Mesenchymal stem cell (in vitro differentiated cells and primary cell): Measurements from ENCODE around the gene SCD5.
A peak's percentile ranks its signal among the peaks of the same experiment; 100 is the strongest.

Experiments
- DNase-seq: peaks from one replicate; pipeline ENCODE4 v3.0.0-alpha.2; 2013
- H2AFZ ChIP-seq: one replicate; pipeline ENCODE4 v1.6.1; 2013; ENCODE audit warnings: low read depth, mild to moderate bottlenecking, control low read depth, inconsistent platforms, low read length, moderate library complexity
- H2AK5ac ChIP-seq: 2 replicates; pipeline ENCODE4 v1.6.1; 2013; ENCODE audit warnings: low read length, moderate library complexity, mild to moderate bottlenecking, inconsistent platforms; ENCODE audit not compliant: severe bottlenecking
- H2BK120ac ChIP-seq: one replicate; pipeline ENCODE4 v1.6.1; 2013; ENCODE audit warnings: low read depth, mild to moderate bottlenecking, inconsistent platforms, low read length, moderate library complexity
- H2BK12ac ChIP-seq, 2 experiments: one replicate each; pipeline ENCODE4 v1.6.1; 2013; ENCODE audit warnings: inconsistent platforms in 2 of 2, low read length in 2 of 2, mild to moderate bottlenecking in 2 of 2, moderate library complexity in 2 of 2, control low read depth in 1 of 2
- H2BK15ac ChIP-seq: one replicate; pipeline ENCODE4 v1.6.1; 2013; ENCODE audit warnings: mild to moderate bottlenecking, low read depth, inconsistent platforms; ENCODE audit not compliant: poor library complexity, severe bottlenecking
- H2BK5ac ChIP-seq: 2 replicates; pipeline ENCODE4 v1.6.1; 2013; ENCODE audit warnings: low read depth, mild to moderate bottlenecking, low read length, control low read depth, inconsistent platforms; ENCODE audit not compliant: poor library complexity, severe bottlenecking
- H3K14ac ChIP-seq, 2 experiments: one replicate each; pipeline ENCODE4 v1.6.1; 2013; ENCODE audit warnings: inconsistent platforms in 2 of 2, low read length in 2 of 2, control low read depth in 1 of 2, mild to moderate bottlenecking in 1 of 2, moderate library complexity in 1 of 2
- H3K18ac ChIP-seq, 2 experiments: one replicate each; pipeline ENCODE4 v1.6.1; 2013; ENCODE audit warnings: inconsistent platforms in 2 of 2, low read length in 2 of 2, control low read depth in 1 of 2, low read depth in 1 of 2, mild to moderate bottlenecking in 1 of 2
- H3K23ac ChIP-seq, 2 experiments: one replicate each; pipeline ENCODE4 v1.6.1; 2013; ENCODE audit warnings: inconsistent platforms in 2 of 2, low read length in 2 of 2, mild to moderate bottlenecking in 2 of 2, moderate library complexity in 2 of 2, control low read depth in 1 of 2
- H3K27ac ChIP-seq: 2 replicates; pipeline ENCODE4 v1.5.1; 2013; ENCODE audit warnings: mild to moderate bottlenecking, moderate library complexity, low read length, control low read depth, inconsistent platforms; ENCODE audit not compliant: poor library complexity, severe bottlenecking
- H3K27me3 ChIP-seq, 2 experiments: 2 replicates each; pipeline versions ENCODE4 v1.6.1 to v1.7.0; 2013; ENCODE audit warnings: low read length in 2 of 2, mild to moderate bottlenecking in 2 of 2, moderate library complexity in 2 of 2, control low read depth in 1 of 2, inconsistent platforms in 1 of 2; ENCODE audit not compliant: control insufficient read depth in 1 of 2, insufficient read depth in 1 of 2
- H3K36me3 ChIP-seq, 2 experiments: 2 replicates each; pipeline versions ENCODE4 v1.6.1 to v1.7.0; 2013; ENCODE audit warnings: low read length in 2 of 2, control low read depth in 1 of 2, inconsistent platforms in 1 of 2, low read depth in 1 of 2, mild to moderate bottlenecking in 1 of 2; ENCODE audit not compliant: insufficient read depth in 2 of 2, control insufficient read depth in 1 of 2
- H3K4ac ChIP-seq, 2 experiments: one replicate each; pipeline ENCODE4 v1.6.1; 2013; ENCODE audit warnings: inconsistent platforms in 2 of 2, low read length in 2 of 2, mild to moderate bottlenecking in 2 of 2, moderate library complexity in 2 of 2, control low read depth in 1 of 2, low read depth in 1 of 2
- H3K4me1 ChIP-seq: 2 replicates; pipeline ENCODE4 v1.6.1; 2013; ENCODE audit warnings: low read depth, low read length, control low read depth; ENCODE audit not compliant: control insufficient read depth, insufficient read depth
- H3K4me2 ChIP-seq: 2 replicates; pipeline ENCODE4 v1.6.1; 2013; ENCODE audit warnings: low read length, mild to moderate bottlenecking, inconsistent platforms; ENCODE audit not compliant: poor library complexity, severe bottlenecking
- H3K4me3 ChIP-seq, 2 experiments: 2 replicates each; pipeline versions ENCODE4 v1.5.1 to v1.7.0; 2013; ENCODE audit warnings: low read length in 2 of 2, mild to moderate bottlenecking in 2 of 2, control low read depth in 1 of 2, low read depth in 1 of 2; ENCODE audit not compliant: insufficient read depth in 1 of 2
- H3K79me1 ChIP-seq: replicated peaks from 2 replicates; pipeline ENCODE4 v1.6.1; 2013; ENCODE audit warnings: mild to moderate bottlenecking, control low read depth, low read length, inconsistent platforms; ENCODE audit not compliant: poor library complexity, severe bottlenecking
- H3K9ac ChIP-seq: 2 replicates; pipeline ENCODE4 v1.7.0; 2013; ENCODE audit warnings: mild to moderate bottlenecking, low read length, moderate library complexity
- H3K9me3 ChIP-seq: 2 replicates; pipeline ENCODE4 v1.7.0; 2013; ENCODE audit warnings: mild to moderate bottlenecking, low read length; ENCODE audit not compliant: control insufficient read depth
- H4K8ac ChIP-seq: one replicate; pipeline ENCODE4 v1.6.1; 2013; ENCODE audit warnings: inconsistent platforms, mild to moderate bottlenecking, low read length, moderate library complexity
- H4K91ac ChIP-seq: one replicate; pipeline ENCODE4 v1.6.1; 2013; ENCODE audit warnings: mild to moderate bottlenecking, low read length, inconsistent platforms
- WGBS: methylation state at CpG from one replicate; pipeline ENCODE4 v1.1.7; 2013; ENCODE audit warnings: mixed read lengths; 5-methylcytosine and 5-hydroxymethylcytosine counted together

Gene SCD5

DNA sequence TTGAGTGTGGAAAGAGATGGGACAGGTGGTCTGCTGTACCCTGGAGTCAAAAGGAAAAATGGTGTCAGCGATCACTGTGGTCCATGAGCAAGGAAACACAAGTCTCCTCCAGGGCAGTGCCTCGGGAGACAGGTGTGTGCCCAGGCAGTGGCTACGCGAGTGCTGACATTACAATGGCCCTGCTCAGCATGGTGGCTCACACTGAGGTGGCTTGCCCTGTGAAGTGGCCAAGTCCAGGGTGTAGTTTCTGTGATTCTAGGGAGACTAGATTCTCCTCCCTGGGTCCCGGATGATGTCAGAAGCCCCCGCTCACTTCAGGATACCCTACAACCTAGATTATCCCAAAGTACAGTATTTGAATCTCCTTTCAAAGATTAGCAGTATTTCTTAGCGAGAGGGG is 192.0 kb downstream of the SCD5 start:
- H2BK5ac ChIP-seq = no peak overlapping the region
- H3K9ac ChIP-seq = no peak overlapping the region
- H3K4me1 ChIP-seq = no peaks in the 10 kb centered on the region
- DNase-seq = no peak
- no peak overlapping the region for H2BK15ac ChIP-seq
- no peak overlapping the region for H3K4ac ChIP-seq
- no peaks in the 10 kb centered on the region for H3K27me3 ChIP-seq
- H3K36me3 ChIP-seq = no peaks in the 10 kb centered on the region
- H3K18ac ChIP-seq = peak overlapping the region in 1 of 2 experiments; percentile 29
- no peaks in the 10 kb centered on the region for H3K9me3 ChIP-seq
- H2AK5ac ChIP-seq = no peak overlapping the region
- no peak overlapping the region for H3K4me2 ChIP-seq
- no peak overlapping the region for H3K27ac ChIP-seq
- H3K23ac ChIP-seq = no peak overlapping the region
- no peak overlapping the region for H3K4me3 ChIP-seq
- H3K14ac ChIP-seq = no peak overlapping the region
- no peaks in the 10 kb centered on the region for H3K79me1 ChIP-seq
- no peak overlapping the region for H2BK12ac ChIP-seq
- no peak overlapping the region for H2BK120ac ChIP-seq
- H4K8ac ChIP-seq = no peak overlapping the region
- no peak overlapping the region for H4K91ac ChIP-seq
- 92% methylated on average over 5 of the region's 7 CpGs for WGBS
- no peak overlapping the region for H2AFZ ChIP-seq

DNA sequence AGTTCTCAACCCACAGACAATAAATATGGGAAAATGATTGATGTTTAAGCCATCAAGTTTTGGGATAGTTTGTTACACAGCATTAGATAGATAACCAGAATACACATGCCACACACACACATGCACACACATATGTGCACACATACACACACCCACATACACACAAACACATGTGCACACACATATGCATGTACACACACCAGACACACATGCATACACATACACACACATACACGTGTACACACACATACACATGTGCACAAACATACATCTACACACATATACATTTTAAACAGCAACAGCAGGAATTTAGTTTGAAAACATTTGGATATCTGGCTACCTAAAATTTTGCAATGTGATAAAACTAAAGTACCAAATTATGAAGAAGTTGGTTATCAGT is 194.1 kb downstream of the SCD5 start:
- Histone ChIP-seq H2BK12ac (no peak overlapping the region), H2BK120ac (no peak overlapping the region), H3K4me2 (no peak overlapping the region), H3K23ac (no peak overlapping the region), H3K4me1 (no peaks in the 10 kb centered on the region), H2AK5ac (no peak overlapping the region), H3K4ac (no peak overlapping the region), H3K14ac (no peak overlapping the region), H3K9me3 (no peaks in the 10 kb centered on the region), H3K79me1 (no peaks in the 10 kb centered on the region), H2AFZ (no peak overlapping the region), H3K4me3 (no peak overlapping the region), H3K27ac (no peak overlapping the region), H2BK5ac (no peak overlapping the region), H4K91ac (no peak overlapping the region), H3K9ac (no peak overlapping the region), H3K27me3 (no peaks in the 10 kb centered on the region), H3K36me3 (no peaks in the 10 kb centered on the region), H2BK15ac (no peak overlapping the region), H4K8ac (no peak overlapping the region), H3K18ac (no peak overlapping the region)
- 57% methylated on average over 1 of the region's 1 CpG for WGBS
- no peak for DNase-seq

DNA sequence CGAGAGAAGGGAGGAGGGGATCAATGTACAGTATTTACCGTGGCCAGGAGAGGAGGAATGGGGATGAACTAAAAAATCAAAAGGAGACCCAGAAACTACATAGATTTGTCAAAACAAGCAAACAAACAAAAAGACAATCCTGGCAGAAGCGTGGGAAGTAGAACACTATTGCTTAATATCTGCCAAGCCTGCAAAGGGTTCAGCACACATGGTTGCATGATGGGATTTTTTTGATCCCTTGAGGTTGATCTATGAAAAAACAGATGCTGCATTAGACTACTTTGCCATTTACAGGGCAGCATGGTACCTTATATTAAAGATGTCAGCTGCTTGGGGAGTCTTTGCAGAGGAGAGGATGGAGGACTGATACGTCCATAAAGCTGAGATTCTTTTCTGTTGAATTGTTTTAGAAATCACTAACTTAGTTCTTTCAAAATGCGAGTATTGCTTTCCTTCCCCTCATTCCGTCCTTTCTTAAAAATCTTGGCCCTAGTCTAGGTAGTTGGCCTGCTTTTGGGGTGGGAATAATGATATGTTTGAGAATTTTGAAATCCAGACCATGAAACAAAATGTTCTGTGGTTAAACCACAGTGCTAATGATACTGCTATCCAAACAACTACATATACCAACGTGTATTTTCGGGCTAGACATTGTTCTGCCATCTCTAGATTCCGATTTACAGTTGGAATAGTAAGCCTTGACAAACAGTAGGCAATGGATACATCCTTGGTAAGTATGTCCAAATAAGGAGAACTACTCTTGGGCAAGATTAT is 197.2 kb downstream of the SCD5 start:
- Histone ChIP-seq H2BK120ac (no peak overlapping the region), H3K18ac (no peak overlapping the region), H4K91ac (no peak overlapping the region), H3K14ac (no peak overlapping the region), H3K27ac (no peak overlapping the region), H3K4me3 (no peak overlapping the region), H3K23ac (no peak overlapping the region), H2BK15ac (no peak overlapping the region), H3K36me3 (no peaks in the 10 kb centered on the region), H3K27me3 (peaks cover 0 to 12% of the 10 kb centered on the region in 2 experiments), H3K4me1 (no peaks in the 10 kb centered on the region), H3K4ac (no peak overlapping the region), H3K9ac (no peak overlapping the region), H3K9me3 (no peaks in the 10 kb centered on the region), H2AK5ac (no peak overlapping the region), H3K79me1 (no peaks in the 10 kb centered on the region), H2BK5ac (no peak overlapping the region), H2BK12ac (no peak overlapping the region), H3K4me2 (no peak overlapping the region), H2AFZ (no peak overlapping the region), H4K8ac (no peak overlapping the region)
- 80% methylated on average over 4 of the region's 9 CpGs for WGBS
- DNase-seq = no peak

DNA sequence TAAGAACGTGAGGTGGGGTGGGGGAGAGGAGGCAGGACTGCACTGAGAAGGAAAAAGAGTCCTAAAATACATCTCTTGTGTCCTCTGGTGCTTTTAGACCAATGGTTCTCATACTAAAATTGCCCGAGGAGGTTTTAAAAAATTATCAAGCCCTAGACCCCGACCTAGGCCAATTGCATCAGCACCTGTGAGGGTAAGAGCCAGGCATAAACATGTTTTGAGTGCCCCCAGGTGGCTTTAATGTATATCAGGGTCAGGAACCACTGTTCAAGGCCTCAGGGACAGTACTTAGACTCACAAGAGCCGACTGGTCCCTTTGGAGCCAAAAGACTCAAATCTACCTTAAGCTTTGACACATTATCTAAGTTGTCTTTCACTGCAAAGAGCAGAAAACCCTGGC is 199.3 kb downstream of the SCD5 start:
- Histone ChIP-seq H3K9me3 (no peaks in the 10 kb centered on the region), H3K18ac (no peak overlapping the region), H2BK120ac (no peak overlapping the region), H3K4me2 (no peak overlapping the region), H2BK5ac (no peak overlapping the region), H2AK5ac (no peak overlapping the region), H3K27ac (no peak overlapping the region), H3K9ac (no peak overlapping the region), H4K8ac (no peak overlapping the region), H3K4ac (no peak overlapping the region), H3K36me3 (no peaks in the 10 kb centered on the region), H3K27me3 (peaks cover 0 to 12% of the 10 kb centered on the region in 2 experiments), H2BK15ac (no peak overlapping the region), H3K4me1 (no peaks in the 10 kb centered on the region), H3K23ac (no peak overlapping the region), H3K79me1 (no peaks in the 10 kb centered on the region), H4K91ac (no peak overlapping the region), H3K4me3 (no peak overlapping the region), H3K14ac (no peak overlapping the region), H2AFZ (no peak overlapping the region), H2BK12ac (no peak overlapping the region)
- no peak for DNase-seq
- 70% methylated on average over 4 of the region's 4 CpGs for WGBS
